Lung (tissue), 12 donors: Measurements from ENCODE around the gene PMEL. TPM values are rescaled to one million over a fixed set of nuclear protein-coding genes. Genes with fewer than 3 reads are reported as not detected.

Experiments used
- ATAC-seq: fragments of 200-7000 bp; cut with Tn5 transposase; one replicate; pipeline ENCODE4 v1.9.1; 2020; ENCODE audit warnings: moderate number of reproducible peaks; ENCODE audit not compliant: insufficient read depth, low FRiP score
- DNase-seq, 3 donors: peaks; one replicate each; pipeline ENCODE4 v3.0.0-alpha.2; 2013 to 2017
- H3K27ac ChIP-seq, 2 donors: one replicate each; pipeline ENCODE4 v1.5.1; 2013; ENCODE audit warnings: mild to moderate bottlenecking in 2 of 2, moderate library complexity in 2 of 2, control low read depth in 1 of 2, inconsistent platforms in 1 of 2, low read depth in 1 of 2, low read length in 1 of 2
- H3K27me3 ChIP-seq, 3 donors: one replicate each; pipeline ENCODE4 v1.5.1; 2013; ENCODE audit warnings: low read length in 2 of 3; ENCODE audit not compliant: control insufficient read depth in 3 of 3, insufficient read depth in 3 of 3
- H3K36me3 ChIP-seq, 4 donors: one replicate each; pipeline ENCODE4 v1.5.1; 2013; ENCODE audit warnings: low read length in 4 of 4, mild to moderate bottlenecking in 1 of 4, moderate library complexity in 1 of 4; ENCODE audit not compliant: control insufficient read depth in 4 of 4, insufficient read depth in 4 of 4
- H3K4me1 ChIP-seq, 5 donors: one replicate each; pipeline ENCODE4 v1.5.1; 2013; ENCODE audit warnings: low read length in 5 of 5, mild to moderate bottlenecking in 2 of 5, moderate library complexity in 1 of 5; ENCODE audit not compliant: control insufficient read depth in 5 of 5, insufficient read depth in 5 of 5
- H3K4me3 ChIP-seq: one replicate; pipeline ENCODE4 v1.5.1; 2013; ENCODE audit warnings: mild to moderate bottlenecking, control low read depth, moderate library complexity
- H3K9ac ChIP-seq, 2 donors: one replicate each; pipeline ENCODE4 v1.5.1; 2013; ENCODE audit warnings: low read length in 2 of 2, control low read depth in 1 of 2; ENCODE audit not compliant: insufficient read depth in 1 of 2
- H3K9me3 ChIP-seq, 4 donors: one replicate each; pipeline ENCODE4 v1.5.1; 2013; ENCODE audit warnings: low read length in 3 of 4, mild to moderate bottlenecking in 1 of 4, moderate library complexity in 1 of 4; ENCODE audit not compliant: control insufficient read depth in 4 of 4, insufficient read depth in 3 of 4
- WGBS, 2 donors: extraction: QIAGEN DNeasy Blood & Tissue Kit; methylation state at CpG; one replicate each; pipeline ENCODE4 v1.1.7; 2013; 5-methylcytosine and 5-hydroxymethylcytosine counted together
- polyA plus RNA-seq, 2 donors: library from polyadenylated mRNA; stranded (reverse); fragments of 200-250 nt; gene quantifications; one replicate each; pipeline ENCODE4 v1.2.1, GENCODE V29; 2013
- total RNA-seq, 2 donors: library from RNA; depleted of rRNA in 1 of 2; stranded (reverse); fragments of >200 nt in 1 of 2; gene quantifications; one replicate each; pipeline ENCODE4 v1.2.1, GENCODE V29; 2014 to 2021
- TF ChIP-seq, protein P1 (sequence below): IDR thresholded peaks from 2 replicates; pipeline ENCODE4 v1.5.1; 2012; ENCODE audit warnings: mild to moderate bottlenecking; ENCODE audit errors: control extremely low read depth, extremely low read depth
- donor health status: control.
- donor health status: control.
- donor health status: Bipolar disorder and iron deficiency.
- donor health status: healthy.
- donor health status: DM: yes; HTN: yes; CAD: no.

The PMEL gene
- total and polyA plus RNA-seq, 4 donors, result 0.43 to 1.7 (median 1.1) TPM

DNA sequence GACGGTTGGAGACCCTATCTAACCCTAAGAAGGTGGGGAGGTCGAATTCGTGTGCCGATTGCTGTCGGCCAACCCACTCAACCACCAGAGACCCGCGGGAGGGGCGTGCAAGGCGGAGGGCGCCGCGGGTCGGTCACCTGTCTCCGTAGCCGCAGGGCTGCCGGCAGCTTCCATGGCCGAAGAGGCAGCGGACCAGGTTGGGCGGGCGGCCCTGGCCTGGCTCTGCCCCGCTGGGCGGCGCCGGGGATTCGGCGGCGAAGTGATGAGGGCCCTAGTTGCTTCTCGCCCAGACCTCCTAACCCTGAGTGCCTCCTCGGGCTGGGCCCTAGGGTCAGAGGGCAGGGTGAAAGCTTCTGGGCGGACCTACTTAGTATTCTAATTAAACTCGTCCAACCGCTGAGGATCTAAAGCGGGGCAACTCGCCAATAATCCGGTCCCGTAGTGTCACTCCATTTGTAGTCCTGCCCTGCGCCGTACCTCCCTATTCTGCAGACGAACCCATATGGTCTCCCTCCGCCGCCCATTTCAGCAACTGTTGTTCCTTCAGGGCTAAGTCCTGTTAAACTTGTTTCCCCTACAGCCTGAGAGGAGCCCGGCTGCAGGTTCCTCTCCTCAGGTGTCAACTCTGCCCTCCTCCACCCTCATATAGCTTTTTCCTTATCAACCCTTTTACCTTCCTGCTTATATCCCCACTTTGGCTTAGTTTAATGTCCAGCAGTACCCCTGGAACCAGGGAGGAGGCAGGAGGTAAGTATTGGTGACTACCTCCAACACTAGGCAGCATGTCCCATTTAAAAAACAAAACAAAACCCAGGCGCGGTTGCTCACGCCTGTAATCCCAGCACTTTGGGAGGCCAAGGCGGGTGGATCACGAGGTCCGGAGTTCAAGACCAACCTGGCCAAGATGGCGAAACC is 38.0 kb downstream of the PMEL start, which contains the start of gene PYM1:
PYM1 (minus strand) TSS at position 307 of the 915 bp plus-strand sequence; CDS start at position 174, 133 bp downstream.
- TF ChIP-seq, protein P1, sequence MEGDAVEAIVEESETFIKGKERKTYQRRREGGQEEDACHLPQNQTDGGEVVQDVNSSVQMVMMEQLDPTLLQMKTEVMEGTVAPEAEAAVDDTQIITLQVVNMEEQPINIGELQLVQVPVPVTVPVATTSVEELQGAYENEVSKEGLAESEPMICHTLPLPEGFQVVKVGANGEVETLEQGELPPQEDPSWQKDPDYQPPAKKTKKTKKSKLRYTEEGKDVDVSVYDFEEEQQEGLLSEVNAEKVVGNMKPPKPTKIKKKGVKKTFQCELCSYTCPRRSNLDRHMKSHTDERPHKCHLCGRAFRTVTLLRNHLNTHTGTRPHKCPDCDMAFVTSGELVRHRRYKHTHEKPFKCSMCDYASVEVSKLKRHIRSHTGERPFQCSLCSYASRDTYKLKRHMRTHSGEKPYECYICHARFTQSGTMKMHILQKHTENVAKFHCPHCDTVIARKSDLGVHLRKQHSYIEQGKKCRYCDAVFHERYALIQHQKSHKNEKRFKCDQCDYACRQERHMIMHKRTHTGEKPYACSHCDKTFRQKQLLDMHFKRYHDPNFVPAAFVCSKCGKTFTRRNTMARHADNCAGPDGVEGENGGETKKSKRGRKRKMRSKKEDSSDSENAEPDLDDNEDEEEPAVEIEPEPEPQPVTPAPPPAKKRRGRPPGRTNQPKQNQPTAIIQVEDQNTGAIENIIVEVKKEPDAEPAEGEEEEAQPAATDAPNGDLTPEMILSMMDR, result no peak
- DNase-seq (peak; percentile 68 to 82 (median 77)), ATAC-seq (peak; percentile 72)
- WGBS, 2 donors, result 6% methylated on average over 49 of the region's 49 CpGs
- Histone ChIP-seq H3K4me3 (peak within 1 kb of the TSS; percentile 88), H3K27ac (peak within 1 kb of the TSS; percentile 81 to 96), H3K9me3 (no peaks in the 10 kb centered on the region), H3K4me1 (peaks cover 0 to 38% (median 10%) of the 10 kb centered on the region in 5 donors), H3K27me3 (no peaks in the 10 kb centered on the region), H3K9ac (peak within 1 kb of the TSS; percentile 76 to 97), H3K36me3 (peaks cover 0 to 7% (median under 1%) of the 10 kb centered on the region in 4 donors)

DNA sequence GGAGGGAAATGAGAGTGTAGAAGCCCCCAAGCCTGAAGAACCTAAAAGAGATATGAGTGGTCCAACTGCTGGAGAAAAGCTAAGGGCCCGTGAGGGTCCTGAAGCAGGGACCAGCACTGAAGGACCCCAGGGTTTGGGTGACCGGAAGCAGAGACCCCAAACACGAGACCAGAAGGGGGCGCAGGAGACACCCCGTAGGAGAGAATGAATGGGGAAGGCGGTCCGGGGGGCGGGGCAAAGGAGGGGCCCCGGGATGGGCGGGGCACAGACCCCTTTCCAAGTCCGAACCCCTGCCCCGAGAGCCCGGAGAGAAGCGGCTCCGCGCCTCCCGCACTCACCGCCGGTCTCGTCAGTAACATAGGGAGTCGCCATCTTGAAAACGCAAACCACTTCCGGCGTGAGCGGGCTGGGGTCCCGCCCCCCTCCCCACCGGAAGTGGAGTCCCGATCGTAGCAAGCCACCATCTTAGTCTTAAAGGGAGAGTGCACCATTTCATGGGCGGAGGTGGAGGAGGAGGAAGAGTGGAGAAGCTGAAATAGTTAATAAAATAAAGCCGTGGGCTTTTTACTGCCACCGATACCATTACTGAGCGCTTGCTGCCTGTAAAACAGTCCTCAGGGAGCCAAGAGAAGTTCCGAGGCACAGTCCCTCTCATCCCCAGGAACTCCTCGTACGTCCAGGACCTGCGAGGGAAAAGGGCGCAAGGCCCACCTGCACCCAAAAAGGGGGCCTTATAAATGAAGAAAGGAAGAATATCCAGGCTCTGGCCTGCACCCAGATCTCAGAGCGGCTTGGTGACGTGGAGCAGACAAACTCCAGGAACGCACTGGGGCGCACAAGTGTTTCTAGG is 38.9 kb downstream of the PMEL start:
- peak overlapping the region; percentile 81 to 96 for H3K27ac ChIP-seq
- H3K9ac ChIP-seq, result peak overlapping the region; percentile 76 to 97
- H3K27me3 ChIP-seq, result no peaks in the 10 kb centered on the region
- TF ChIP-seq, protein P1, result peak; percentile 31
- ATAC-seq, result peak; percentile 81
- no peaks in the 10 kb centered on the region for H3K9me3 ChIP-seq
- H3K36me3 ChIP-seq, result peaks cover 0 to 7% (median 4%) of the 10 kb centered on the region in 4 donors
- 0% methylated on average over 42 of the region's 42 CpGs for WGBS, 2 donors
- peak; percentile 94 to 97 (median 96) for DNase-seq
- peaks cover 0 to 31% (median 6%) of the 10 kb centered on the region in 5 donors for H3K4me1 ChIP-seq
- peak overlapping the region; percentile 88 for H3K4me3 ChIP-seq

GRCh38 chr12:55925870-55926737 is 39.7 kb downstream of the PMEL start:
- H3K9ac ChIP-seq, result peak overlapping the region; percentile 76 to 97
- no peak for ATAC-seq
- peak overlapping the region; percentile 88 for H3K4me3 ChIP-seq
- peaks cover 0 to 7% (median 5%) of the 10 kb centered on the region in 4 donors for H3K36me3 ChIP-seq
- no peaks in the 10 kb centered on the region for H3K9me3 ChIP-seq
- WGBS, 2 donors, result 11 to 20% methylated on average over 10 of the region's 10 CpGs
- TF ChIP-seq, protein P1, result no peak
- no peak for DNase-seq
- H3K27ac ChIP-seq, result peak overlapping the region; percentile 81 to 96
- H3K4me1 ChIP-seq, result peaks cover 0 to 26% (median 3%) of the 10 kb centered on the region in 5 donors
- no peaks in the 10 kb centered on the region for H3K27me3 ChIP-seq
